GM21737 (cell line): Measurements from ENCODE around the gene CRACDL.

ENCODE experiments used
- ATAC-seq: cut with Tn5 transposase; IDR thresholded peaks from one replicate; pipeline ENCODE4 v1.9.1; 2021; ENCODE audit warnings: mild to moderate bottlenecking, moderate library complexity; ENCODE audit not compliant: unreplicated experiment

The CRACDL gene

GRCh38 chr2:98778741-98779483 lies 157.1 kb downstream of the CRACDL start:
- no peak for ATAC-seq

- no peak for ATAC-seq
Observed at GRCh38 chr2:98778151-98778550, 157.9 kb downstream of the CRACDL start.

- no peak for ATAC-seq
Observed at GRCh38 chr2:98777710-98778109, 158.3 kb downstream of the CRACDL start.

- no peak for ATAC-seq
Observed at GRCh38 chr2:98777076-98777475, 158.9 kb downstream of the CRACDL start.

GRCh38 chr2:98776136-98776535 lies 159.9 kb downstream of the CRACDL start:
- ATAC-seq, result no peak

- ATAC-seq, result no peak
Observed at GRCh38 chr2:98775146-98775986, 160.7 kb downstream of the CRACDL start.

GRCh38 chr2:98773907-98774306 lies 162.1 kb downstream of the CRACDL start:
- ATAC-seq, result no peak

GRCh38 chr2:98773169-98773568 lies 162.9 kb downstream of the CRACDL start:
- ATAC-seq, result no peak

- ATAC-seq, result no peak
Observed at GRCh38 chr2:98772536-98772935, 163.5 kb downstream of the CRACDL start.

GRCh38 chr2:98771721-98772524 lies 164.1 kb downstream of the CRACDL start:
- no peak for ATAC-seq

GRCh38 chr2:98771264-98771663 lies 164.8 kb downstream of the CRACDL start:
- no peak for ATAC-seq

- ATAC-seq, result no peak
Observed at GRCh38 chr2:98769784-98770183, 166.2 kb downstream of the CRACDL start.

- ATAC-seq, result no peak
Observed at GRCh38 chr2:98769114-98769476, 166.9 kb downstream of the CRACDL start.

- ATAC-seq, result no peak
Observed at GRCh38 chr2:98768384-98769113, 167.5 kb downstream of the CRACDL start.

GRCh38 chr2:98764499-98764898 lies 171.5 kb downstream of the CRACDL start:
- no peak for ATAC-seq

- ATAC-seq, result no peak
Observed at GRCh38 chr2:98763209-98763951, 172.6 kb downstream of the CRACDL start.

GRCh38 chr2:98761909-98762308 lies 174.1 kb downstream of the CRACDL start:
- no peak for ATAC-seq

- no peak for ATAC-seq
Observed at GRCh38 chr2:98761267-98761781, 174.7 kb downstream of the CRACDL start.

GRCh38 chr2:98759827-98760625 lies 176.0 kb downstream of the CRACDL start:
- ATAC-seq, result no peak
